ENCODE data around the gene KRTAP10-3. TPM values are rescaled to one million over a fixed set of nuclear protein-coding genes. Genes with fewer than 3 reads are reported as not detected.

The KRTAP10-3 gene
- polyA plus RNA-seq, 2 of the 4 experiments (the other 2 are of a cell fraction) = not detected

DNA sequence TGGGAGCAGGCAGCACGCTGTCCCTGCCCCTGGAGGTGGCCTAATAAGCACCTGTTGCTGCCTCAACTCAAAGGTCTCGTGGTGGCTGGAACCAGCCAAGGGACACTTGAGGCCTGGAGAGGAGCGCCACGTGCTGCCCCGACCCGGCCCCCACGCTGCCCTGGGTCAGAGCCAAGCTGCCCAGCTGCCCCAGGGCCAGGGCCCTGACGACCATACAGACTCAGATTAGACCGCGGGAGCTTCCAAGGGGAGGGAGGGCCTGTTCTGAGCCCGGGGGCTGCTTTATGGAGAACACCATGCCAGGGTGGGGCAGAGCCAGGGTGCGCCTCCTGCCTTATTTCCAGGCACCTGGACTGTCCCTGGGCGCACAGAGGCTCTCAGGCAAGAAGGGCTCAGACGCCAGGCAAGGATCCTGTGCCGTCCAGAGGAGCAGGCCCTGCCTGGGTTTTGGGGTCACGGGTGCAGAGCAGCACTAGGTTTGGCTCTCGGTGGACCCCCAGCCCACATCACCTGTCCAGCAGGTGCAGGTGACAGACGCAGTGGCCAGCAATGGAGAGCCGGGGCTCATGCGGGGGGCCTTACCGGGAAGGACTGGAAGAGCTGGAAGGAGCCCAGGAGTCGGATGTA lies 37.2 kb downstream of the KRTAP10-3 start:
- no peak for DNase-seq (ENCODE audit: low read depth in 1 of 2, low spot score in 1 of 2)
- no peak for ATAC-seq
- CTCF ChIA-PET = interaction anchor here (1.7 kb wide), 1 partner anchor 11 kb away, joined by 4 read pairs; no protein-coding TSS in a partner anchor
- Histone ChIP-seq H3K4me1 (no peaks in the 10 kb centered on the region), H3K4me3 (no peak overlapping the region), H3K9me3 (no peaks in the 10 kb centered on the region), H3K4me2 (no peak overlapping the region), H3K27ac (no peak overlapping the region)
- POLR2A ChIA-PET = no interaction called here
- TF ChIP-seq HOXB5 (CRISPR knock-in tag; IDR thresholded peaks at IDR 0.05) = no peak
- TF ChIP-seq MYC (IDR thresholded peaks at IDR 0.05; ENCODE audit: borderline replicate concordance, low read length) = no peak
- TF ChIP-seq JUN (IDR thresholded peaks at IDR 0.05) = no peak
- TF ChIP-seq, protein P1, sequence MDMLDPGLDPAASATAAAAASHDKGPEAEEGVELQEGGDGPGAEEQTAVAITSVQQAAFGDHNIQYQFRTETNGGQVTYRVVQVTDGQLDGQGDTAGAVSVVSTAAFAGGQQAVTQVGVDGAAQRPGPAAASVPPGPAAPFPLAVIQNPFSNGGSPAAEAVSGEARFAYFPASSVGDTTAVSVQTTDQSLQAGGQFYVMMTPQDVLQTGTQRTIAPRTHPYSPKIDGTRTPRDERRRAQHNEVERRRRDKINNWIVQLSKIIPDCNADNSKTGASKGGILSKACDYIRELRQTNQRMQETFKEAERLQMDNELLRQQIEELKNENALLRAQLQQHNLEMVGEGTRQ (IDR thresholded peaks at IDR 0.05) = no peak
- no peak for TF ChIP-seq MAZ (IDR thresholded peaks at IDR 0.05; ENCODE audit: borderline replicate concordance, low read depth, low read length)
- no peak for TF ChIP-seq MAFK (IDR thresholded peaks at IDR 0.05; ENCODE audit: partially characterized antibody)
- FAIRE-seq = no peak
- WGBS (ENCODE audit: missing lambda C conversion rate) = 94% methylated on average over 8 of the region's 22 CpGs

DNA sequence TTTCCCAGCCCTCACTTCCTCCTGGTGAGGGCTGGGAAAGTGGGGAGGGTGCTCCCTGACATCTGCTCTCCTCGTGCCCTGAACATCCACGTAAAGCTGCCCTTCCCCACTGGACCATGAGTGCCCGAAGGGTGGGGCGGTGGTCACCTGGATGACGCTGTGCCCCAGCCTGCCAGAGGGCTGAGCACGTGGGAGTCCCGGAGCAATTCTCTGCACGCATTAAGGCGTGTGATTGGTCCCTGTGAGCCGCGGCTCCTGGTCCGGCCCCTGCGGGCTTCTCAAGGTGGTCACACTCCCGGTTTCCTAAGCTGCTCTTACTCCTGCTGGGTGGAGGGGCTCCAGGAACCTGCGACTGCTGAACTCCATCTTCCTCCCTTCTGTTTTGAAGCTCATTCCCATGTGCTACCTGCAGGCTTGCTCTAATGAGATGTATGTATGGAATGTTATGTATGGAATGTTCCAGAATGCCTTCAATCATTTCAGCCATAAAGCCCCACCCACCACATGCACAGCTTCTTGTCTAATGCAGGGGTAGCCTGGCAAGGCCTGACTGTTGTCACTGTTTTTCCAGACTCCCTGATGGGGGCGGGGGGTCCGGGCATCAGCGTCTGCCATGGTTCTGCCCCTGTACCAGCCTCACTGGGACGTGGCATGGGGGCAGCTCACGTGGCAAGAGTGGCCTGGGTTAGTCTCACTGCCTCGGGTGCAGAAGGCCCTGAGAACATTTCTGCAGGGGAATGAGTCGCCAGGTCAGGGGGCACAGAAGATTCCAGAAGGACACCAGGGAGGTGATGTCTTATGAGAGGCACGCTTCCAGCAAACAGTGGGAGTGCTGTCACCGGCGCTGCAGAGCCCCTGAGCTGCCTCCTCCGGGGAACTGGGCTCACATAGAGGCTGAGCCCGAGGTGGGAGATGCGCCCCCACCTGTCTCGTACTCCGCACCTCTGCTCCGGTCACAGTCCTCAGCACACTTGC lies 38.0 kb downstream of the KRTAP10-3 start:
- CTCF ChIA-PET = no interaction called here
- Histone ChIP-seq H3K4me2 (no peak overlapping the region), H3K4me3 (no peak overlapping the region), H3K9me3 (no peaks in the 10 kb centered on the region), H3K4me1 (no peaks in the 10 kb centered on the region), H3K27ac (no peak overlapping the region)
- ATAC-seq (no peak), DNase-seq (ENCODE audit: low read depth in 1 of 2, low spot score in 1 of 2) (no peak), FAIRE-seq (no peak)
- 80% methylated on average over 9 of the region's 31 CpGs for WGBS (ENCODE audit: missing lambda C conversion rate)
- TF ChIP-seq EHMT2 (IDR thresholded peaks at IDR 0.05; ENCODE audit: low read depth) = no peak
- no peak for TF ChIP-seq FOXS1 (CRISPR knock-in tag; IDR thresholded peaks at IDR 0.05)
- no peak for TF ChIP-seq FOSB (CRISPR knock-in tag; IDR thresholded peaks at IDR 0.05)
- no peak for TF ChIP-seq RCOR1 (IDR thresholded peaks at IDR 0.05; ENCODE audit: low read depth, low read length)
- POLR2A ChIA-PET = no interaction called here

DNA sequence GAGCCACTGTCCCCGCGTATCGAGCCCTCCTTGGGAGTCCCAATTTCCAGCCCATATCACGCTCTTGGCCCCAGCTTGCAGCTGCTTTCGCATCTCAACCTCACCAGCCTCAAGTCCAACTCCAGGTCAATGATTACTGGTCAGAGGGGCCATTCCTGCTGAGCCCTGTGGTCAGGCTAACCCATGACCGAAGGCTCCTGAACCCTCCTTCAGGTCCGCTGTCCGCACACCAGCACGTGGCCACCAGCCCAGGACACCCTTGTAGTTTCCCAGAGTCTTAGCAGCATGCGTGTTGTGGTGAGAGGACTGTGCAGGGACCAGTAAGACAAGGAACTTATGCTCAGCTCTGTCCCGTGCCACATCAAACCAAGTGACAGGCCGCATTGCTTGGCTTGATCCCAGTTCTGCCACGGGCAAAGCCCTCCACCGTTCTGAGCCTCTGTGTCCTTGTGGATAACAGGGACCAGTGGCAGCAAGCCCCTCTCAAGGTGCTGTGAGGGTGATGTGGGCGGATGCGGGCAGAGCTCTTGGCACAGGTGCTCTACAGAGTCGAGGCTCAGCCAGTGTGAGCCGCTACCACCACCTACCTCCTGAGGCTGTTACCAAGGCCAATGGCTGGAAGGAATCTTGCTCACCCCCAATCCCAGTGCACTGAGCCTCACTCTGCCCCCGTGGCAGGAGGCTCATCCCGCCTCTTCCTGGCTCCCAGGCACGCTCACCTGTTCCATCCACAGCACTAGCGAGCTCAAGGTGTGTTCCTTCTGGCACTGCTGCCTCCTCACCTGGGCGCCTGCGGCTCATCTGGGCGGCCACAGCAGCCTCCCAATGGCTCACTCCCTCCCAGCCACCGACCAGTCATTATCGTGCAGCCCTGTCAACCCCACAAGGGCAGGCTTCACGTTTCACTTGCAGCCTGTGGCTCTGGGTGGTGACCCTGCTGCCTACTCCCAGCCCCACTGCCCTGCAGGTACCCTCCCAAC lies 39.0 kb downstream of the KRTAP10-3 start:
- WGBS (ENCODE audit: missing lambda C conversion rate) = 89% methylated on average over 21 of the region's 28 CpGs
- no peaks in the 10 kb centered on the region for H3K9me3 ChIP-seq
- no peak overlapping the region for H3K4me2 ChIP-seq
- POLR2A ChIA-PET = no interaction called here
- H3K4me1 ChIP-seq = no peaks in the 10 kb centered on the region
- CTCF ChIA-PET = no interaction called here
- no peak overlapping the region for H3K4me3 ChIP-seq
- FAIRE-seq (no peak), ATAC-seq (no peak), DNase-seq (ENCODE audit: low read depth in 1 of 2, low spot score in 1 of 2) (no peak)
- no peak for TF ChIP-seq ZFP36 (IDR thresholded peaks at IDR 0.05; ENCODE audit: borderline replicate concordance, partially characterized antibody)
- TF ChIP-seq, protein P2, sequence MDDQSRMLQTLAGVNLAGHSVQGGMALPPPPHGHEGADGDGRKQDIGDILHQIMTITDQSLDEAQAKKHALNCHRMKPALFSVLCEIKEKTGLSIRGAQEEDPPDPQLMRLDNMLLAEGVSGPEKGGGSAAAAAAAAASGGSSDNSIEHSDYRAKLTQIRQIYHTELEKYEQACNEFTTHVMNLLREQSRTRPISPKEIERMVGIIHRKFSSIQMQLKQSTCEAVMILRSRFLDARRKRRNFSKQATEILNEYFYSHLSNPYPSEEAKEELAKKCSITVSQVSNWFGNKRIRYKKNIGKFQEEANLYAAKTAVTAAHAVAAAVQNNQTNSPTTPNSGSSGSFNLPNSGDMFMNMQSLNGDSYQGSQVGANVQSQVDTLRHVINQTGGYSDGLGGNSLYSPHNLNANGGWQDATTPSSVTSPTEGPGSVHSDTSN (IDR thresholded peaks at IDR 0.05) = no peak
- no peak for TF ChIP-seq EHF (CRISPR knock-in tag; IDR thresholded peaks at IDR 0.05)
- no peak for TF ChIP-seq POLR2AphosphoS2 (conservative IDR thresholded peaks at IDR 0.05; ENCODE audit: low read length)
- no peak for TF ChIP-seq NPAS2 (CRISPR knock-in tag; IDR thresholded peaks at IDR 0.05; ENCODE audit: borderline replicate concordance)
- TF ChIP-seq ZSCAN20 (CRISPR knock-in tag; IDR thresholded peaks at IDR 0.05) = no peak
- no peak for TF ChIP-seq RCOR1 (IDR thresholded peaks at IDR 0.05; ENCODE audit: low read depth, low read length)
- no peak for TF ChIP-seq EP300 (IDR thresholded peaks at IDR 0.05)
- no peak for TF ChIP-seq CHD2 (IDR thresholded peaks at IDR 0.05; ENCODE audit: low read length, partially characterized antibody)
- TF ChIP-seq EHMT2 (IDR thresholded peaks at IDR 0.05; ENCODE audit: low read depth) = no peak
- no peak for TF ChIP-seq TP53 (CRISPR knock-in tag; IDR thresholded peaks at IDR 0.05)
- TF ChIP-seq RARB (CRISPR knock-in tag; IDR thresholded peaks at IDR 0.05) = no peak
- TF ChIP-seq FOXS1 (CRISPR knock-in tag; IDR thresholded peaks at IDR 0.05) = no peak
- TF ChIP-seq, protein P3, sequence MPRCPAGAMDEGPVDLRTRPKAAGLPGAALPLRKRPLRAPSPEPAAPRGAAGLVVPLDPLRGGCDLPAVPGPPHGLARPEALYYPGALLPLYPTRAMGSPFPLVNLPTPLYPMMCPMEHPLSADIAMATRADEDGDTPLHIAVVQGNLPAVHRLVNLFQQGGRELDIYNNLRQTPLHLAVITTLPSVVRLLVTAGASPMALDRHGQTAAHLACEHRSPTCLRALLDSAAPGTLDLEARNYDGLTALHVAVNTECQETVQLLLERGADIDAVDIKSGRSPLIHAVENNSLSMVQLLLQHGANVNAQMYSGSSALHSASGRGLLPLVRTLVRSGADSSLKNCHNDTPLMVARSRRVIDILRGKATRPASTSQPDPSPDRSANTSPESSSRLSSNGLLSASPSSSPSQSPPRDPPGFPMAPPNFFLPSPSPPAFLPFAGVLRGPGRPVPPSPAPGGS (IDR thresholded peaks at IDR 0.05) = no peak
- TF ChIP-seq NR3C1 (IDR thresholded peaks at IDR 0.05) = no peak
- H3K27ac ChIP-seq = no peak overlapping the region

Measured in A549 (cell line).